WTC11 (cell line): ENCODE measurements around the gene ULK4.

Experiments used
- E2F4 ChIP-seq: sonication (generic); formaldehyde crosslinking; IDR thresholded peaks from 2 replicates; pipeline ENCODE4 v1.8.1; 2022; ENCODE audit warnings: low read depth, mild to moderate bottlenecking, moderate library complexity, missing genetic modification reagents, borderline replicate concordance
- NR1H2 ChIP-seq: sonication (generic); formaldehyde crosslinking; IDR thresholded peaks from 2 replicates; pipeline ENCODE4 v1.9.0; 2021; ENCODE audit warnings: mild to moderate bottlenecking, moderate library complexity, missing genetic modification reagents
- NR3C1 ChIP-seq: sonication (generic); formaldehyde crosslinking; conservative IDR thresholded peaks from 2 replicates; pipeline ENCODE4 v1.8.1; 2023; ENCODE audit warnings: low read depth, mild to moderate bottlenecking, missing genetic modification reagents
- SMAD3 ChIP-seq: sonication (generic); formaldehyde crosslinking; IDR thresholded peaks from 2 replicates; pipeline ENCODE4 v1.8.0; 2022; ENCODE audit warnings: missing genetic modification reagents, mild to moderate bottlenecking, borderline replicate concordance
- TEAD4 ChIP-seq: sonication (generic); formaldehyde crosslinking; IDR thresholded peaks from 2 replicates; pipeline ENCODE4 v1.8.0; 2022; ENCODE audit warnings: mild to moderate bottlenecking, missing genetic modification reagents
- TP53 ChIP-seq: sonication (generic); formaldehyde crosslinking; IDR thresholded peaks from 2 replicates; pipeline ENCODE4 v1.8.1; 2023; ENCODE audit warnings: mild to moderate bottlenecking, missing genetic modification reagents
- ZNF138 ChIP-seq: sonication (generic); formaldehyde crosslinking; conservative IDR thresholded peaks from 2 replicates; pipeline ENCODE4 v1.8.1; 2022; ENCODE audit warnings: mild to moderate bottlenecking, moderate library complexity, missing genetic modification reagents
- ZNF219 ChIP-seq: sonication (generic); formaldehyde crosslinking; IDR thresholded peaks from 2 replicates; pipeline ENCODE4 v1.8.0; 2023; ENCODE audit warnings: missing genetic modification reagents, mild to moderate bottlenecking, borderline replicate concordance
- ZNF232 ChIP-seq: sonication (generic); formaldehyde crosslinking; IDR thresholded peaks from 2 replicates; pipeline ENCODE4 v1.8.0; 2022; ENCODE audit warnings: mild to moderate bottlenecking, missing genetic modification reagents
- ZNF423 ChIP-seq: fragments of 250-450 bp; sonication (Bioruptor Pico); IDR thresholded peaks from 2 replicates; pipeline ENCODE4 v2.1.2; 2022; ENCODE audit warnings: mild to moderate bottlenecking, moderate library complexity
- TF ChIP-seq, protein P1 (sequence below): fragments of 200-600 bp; IDR thresholded peaks from 2 replicates; pipeline ENCODE4 v1.8.0; 2022; ENCODE audit warnings: antibody characterized with exemption
- TF ChIP-seq, protein P2 (sequence below): sonication (generic); formaldehyde crosslinking; IDR thresholded peaks from 2 replicates; pipeline ENCODE4 v1.8.0; 2022; ENCODE audit warnings: mild to moderate bottlenecking, missing genetic modification reagents

DNA sequence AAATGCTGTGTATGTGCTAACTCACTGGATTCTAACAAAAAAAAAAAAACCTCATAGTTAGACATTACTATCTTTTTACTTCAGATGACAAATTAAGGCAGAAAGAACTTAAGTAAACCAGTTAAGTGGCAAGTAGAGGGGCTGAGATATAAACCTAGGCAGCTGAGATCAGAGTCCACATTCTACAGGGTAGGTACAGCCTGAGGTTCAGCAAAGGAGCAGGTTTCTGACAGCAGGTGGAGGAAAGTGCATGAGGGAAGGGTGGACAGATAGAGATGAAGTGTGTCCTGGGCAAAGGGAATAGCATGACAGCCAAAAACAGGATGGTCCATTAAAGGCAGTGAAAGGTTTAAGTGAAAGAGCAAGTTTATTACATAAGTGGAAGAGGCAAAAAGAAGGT, 329.2 kb downstream of the ULK4 start:
- TF ChIP-seq, protein P1, sequence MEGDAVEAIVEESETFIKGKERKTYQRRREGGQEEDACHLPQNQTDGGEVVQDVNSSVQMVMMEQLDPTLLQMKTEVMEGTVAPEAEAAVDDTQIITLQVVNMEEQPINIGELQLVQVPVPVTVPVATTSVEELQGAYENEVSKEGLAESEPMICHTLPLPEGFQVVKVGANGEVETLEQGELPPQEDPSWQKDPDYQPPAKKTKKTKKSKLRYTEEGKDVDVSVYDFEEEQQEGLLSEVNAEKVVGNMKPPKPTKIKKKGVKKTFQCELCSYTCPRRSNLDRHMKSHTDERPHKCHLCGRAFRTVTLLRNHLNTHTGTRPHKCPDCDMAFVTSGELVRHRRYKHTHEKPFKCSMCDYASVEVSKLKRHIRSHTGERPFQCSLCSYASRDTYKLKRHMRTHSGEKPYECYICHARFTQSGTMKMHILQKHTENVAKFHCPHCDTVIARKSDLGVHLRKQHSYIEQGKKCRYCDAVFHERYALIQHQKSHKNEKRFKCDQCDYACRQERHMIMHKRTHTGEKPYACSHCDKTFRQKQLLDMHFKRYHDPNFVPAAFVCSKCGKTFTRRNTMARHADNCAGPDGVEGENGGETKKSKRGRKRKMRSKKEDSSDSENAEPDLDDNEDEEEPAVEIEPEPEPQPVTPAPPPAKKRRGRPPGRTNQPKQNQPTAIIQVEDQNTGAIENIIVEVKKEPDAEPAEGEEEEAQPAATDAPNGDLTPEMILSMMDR, result no peak
- TF ChIP-seq NR1H2 (CRISPR knock-in tag) (no peak), ZNF138 (no peak), TEAD4 (no peak), ZNF423 (CRISPR knock-in tag) (no peak), ZNF232 (CRISPR knock-in tag) (no peak), ZNF219 (CRISPR knock-in tag) (no peak), TP53 (CRISPR knock-in tag) (no peak), NR3C1 (CRISPR knock-in tag) (no peak), SMAD3 (CRISPR knock-in tag) (no peak), E2F4 (CRISPR knock-in tag) (no peak)
- TF ChIP-seq, protein P2, sequence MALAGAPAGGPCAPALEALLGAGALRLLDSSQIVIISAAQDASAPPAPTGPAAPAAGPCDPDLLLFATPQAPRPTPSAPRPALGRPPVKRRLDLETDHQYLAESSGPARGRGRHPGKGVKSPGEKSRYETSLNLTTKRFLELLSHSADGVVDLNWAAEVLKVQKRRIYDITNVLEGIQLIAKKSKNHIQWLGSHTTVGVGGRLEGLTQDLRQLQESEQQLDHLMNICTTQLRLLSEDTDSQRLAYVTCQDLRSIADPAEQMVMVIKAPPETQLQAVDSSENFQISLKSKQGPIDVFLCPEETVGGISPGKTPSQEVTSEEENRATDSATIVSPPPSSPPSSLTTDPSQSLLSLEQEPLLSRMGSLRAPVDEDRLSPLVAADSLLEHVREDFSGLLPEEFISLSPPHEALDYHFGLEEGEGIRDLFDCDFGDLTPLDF, result no peak
